Esophagus muscularis mucosa (tissue), 4 donors: ENCODE data around the gene LSM10. TPM values are rescaled to one million over a fixed set of nuclear protein-coding genes. Genes with fewer than 3 reads are reported as not detected.

Experiments used
- DNase-seq: peaks from one replicate; pipeline ENCODE4 v3.0.0-alpha.2; 2017; ENCODE audit errors: extremely low spot score
- H3K27ac ChIP-seq, 4 donors: fragments of 200-600 bp; sonication (generic); replicated peaks in 1 of 4; 1 replicate in 3 of 4; 2 replicates in 1 of 4; pipeline ENCODE4 v1.5.1; 2016 to 2019; ENCODE audit warnings: mild to moderate bottlenecking in 1 of 4
- H3K27me3 ChIP-seq, 4 donors: fragments of 200-600 bp; sonication (generic); one replicate each; pipeline versions ENCODE4 v1.5.1 to v1.6.0; 2016 to 2019
- H3K36me3 ChIP-seq, 4 donors: fragments of 200-600 bp; sonication (generic); one replicate each; pipeline ENCODE4 v1.5.1; 2016 to 2019
- H3K4me1 ChIP-seq, 4 donors: fragments of 200-600 bp; sonication (generic); one replicate each; pipeline ENCODE4 v1.5.1; 2016 to 2019
- H3K4me3 ChIP-seq, 4 donors: fragments of 200-600 bp; sonication (generic); 1 replicate in 2 of 4; 2 replicates in 2 of 4; pipeline ENCODE4 v1.5.1; 2016 to 2019; ENCODE audit warnings: mild to moderate bottlenecking in 4 of 4, moderate library complexity in 1 of 4
- H3K9me3 ChIP-seq, 4 donors: fragments of 200-600 bp; sonication (generic); 1 replicate in 3 of 4; 2 replicates in 1 of 4; pipeline ENCODE4 v1.5.1; 2016 to 2019
- EP300 ChIP-seq: sonication (generic); formaldehyde crosslinking; IDR thresholded peaks from one replicate; pipeline ENCODE4 v1.6.1; 2017; ENCODE audit warnings: antibody characterized with exemption
- POLR2A ChIP-seq: fragments of 450-650 bp; IDR thresholded peaks from one replicate; pipeline ENCODE4 v1.6.1; 2017; ENCODE audit warnings: antibody characterized with exemption, moderate library complexity, mild to moderate bottlenecking, low read depth
- POLR2AphosphoS5 ChIP-seq, 2 donors: sonication (generic); formaldehyde crosslinking; IDR thresholded peaks; one replicate each; pipeline ENCODE4 v1.6.1; 2017; ENCODE audit warnings: antibody characterized with exemption in 2 of 2
- WGBS: methylation state at CpG from one replicate; pipeline ENCODE4 v1.1.5; 2018; 5-methylcytosine and 5-hydroxymethylcytosine counted together
- intact Hi-C: fragments of 100-400 bp; cut with DNase I; formaldehyde crosslinking; loops from one replicate; pipeline ENCODE4 v1.15.1; 2023
- total RNA-seq, 4 donors: library from RNA; depleted of rRNA; stranded (reverse); fragments of >200 nt; gene quantifications; one replicate each; pipeline versions ENCODE4 v1.1.0 to v1.2.1, GENCODE V29; 2016
- TF ChIP-seq, protein P1 (sequence below), 3 experiments: fragments of 200-600 bp in 2 of 3; fragments of 450-650 bp in 1 of 3; sonication (generic) in 2 of 3; IDR thresholded peaks; one replicate each; pipeline ENCODE4 v1.5.1; 2017 to 2019; ENCODE audit warnings: antibody characterized with exemption in 3 of 3, mild to moderate bottlenecking in 2 of 3, moderate library complexity in 1 of 3

Gene LSM10
- total RNA-seq, 4 donors from 2014 or later: 42.2 to 64.5 (median 59.5) TPM

DNA sequence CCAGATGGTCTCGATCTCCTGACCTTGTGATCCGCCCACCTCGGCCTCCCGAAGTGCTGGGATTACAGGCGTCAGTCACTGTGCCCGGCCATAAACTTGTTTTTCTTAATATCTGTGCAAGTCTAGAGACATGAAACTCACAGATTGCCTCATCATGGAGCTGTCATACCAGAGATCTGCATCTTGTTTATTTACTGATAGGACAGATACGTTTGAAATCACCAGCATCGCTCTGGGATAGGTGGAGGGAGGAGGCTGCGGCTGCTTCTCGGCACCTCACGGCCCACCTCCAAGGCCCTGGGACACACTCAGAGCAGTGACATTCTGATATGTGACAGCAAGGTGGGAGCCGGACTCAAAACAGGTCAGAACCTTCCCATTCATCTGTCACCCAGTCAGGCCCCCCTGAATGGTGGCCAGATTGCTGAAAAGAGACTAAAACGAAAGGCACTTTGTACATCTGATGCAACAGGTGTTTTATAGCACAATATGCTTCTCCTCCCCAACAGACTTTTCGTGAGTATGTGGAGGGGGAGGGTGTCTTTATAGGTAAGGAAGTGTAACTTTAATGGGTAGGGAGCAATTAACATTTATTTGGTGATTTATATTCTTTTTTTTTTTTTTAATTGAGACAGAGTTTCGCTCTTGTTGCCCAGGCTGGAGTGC, 18.1 kb upstream of the LSM10 start:
- no peak for DNase-seq
- H3K27ac ChIP-seq: no peak overlapping the region
- no peak overlapping the region for H3K4me3 ChIP-seq
- WGBS: 83% methylated on average over 15 of the region's 15 CpGs
- no peaks in the 10 kb centered on the region for H3K27me3 ChIP-seq
- H3K36me3 ChIP-seq: peaks cover 0 to 23% (median 10%) of the 10 kb centered on the region in 4 donors
- peaks cover 0 to 14% (median 7%) of the 10 kb centered on the region in 4 donors for H3K4me1 ChIP-seq
- intact Hi-C loops: no loop called here
- TF ChIP-seq EP300: no peak
- TF ChIP-seq POLR2AphosphoS5 (IDR thresholded peaks at IDR 0.05): no peak
- TF ChIP-seq POLR2A: no peak
- TF ChIP-seq, protein P1, sequence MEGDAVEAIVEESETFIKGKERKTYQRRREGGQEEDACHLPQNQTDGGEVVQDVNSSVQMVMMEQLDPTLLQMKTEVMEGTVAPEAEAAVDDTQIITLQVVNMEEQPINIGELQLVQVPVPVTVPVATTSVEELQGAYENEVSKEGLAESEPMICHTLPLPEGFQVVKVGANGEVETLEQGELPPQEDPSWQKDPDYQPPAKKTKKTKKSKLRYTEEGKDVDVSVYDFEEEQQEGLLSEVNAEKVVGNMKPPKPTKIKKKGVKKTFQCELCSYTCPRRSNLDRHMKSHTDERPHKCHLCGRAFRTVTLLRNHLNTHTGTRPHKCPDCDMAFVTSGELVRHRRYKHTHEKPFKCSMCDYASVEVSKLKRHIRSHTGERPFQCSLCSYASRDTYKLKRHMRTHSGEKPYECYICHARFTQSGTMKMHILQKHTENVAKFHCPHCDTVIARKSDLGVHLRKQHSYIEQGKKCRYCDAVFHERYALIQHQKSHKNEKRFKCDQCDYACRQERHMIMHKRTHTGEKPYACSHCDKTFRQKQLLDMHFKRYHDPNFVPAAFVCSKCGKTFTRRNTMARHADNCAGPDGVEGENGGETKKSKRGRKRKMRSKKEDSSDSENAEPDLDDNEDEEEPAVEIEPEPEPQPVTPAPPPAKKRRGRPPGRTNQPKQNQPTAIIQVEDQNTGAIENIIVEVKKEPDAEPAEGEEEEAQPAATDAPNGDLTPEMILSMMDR (IDR thresholded peaks at IDR 0.05): no peak
- H3K9me3 ChIP-seq: no peaks in the 10 kb centered on the region

DNA sequence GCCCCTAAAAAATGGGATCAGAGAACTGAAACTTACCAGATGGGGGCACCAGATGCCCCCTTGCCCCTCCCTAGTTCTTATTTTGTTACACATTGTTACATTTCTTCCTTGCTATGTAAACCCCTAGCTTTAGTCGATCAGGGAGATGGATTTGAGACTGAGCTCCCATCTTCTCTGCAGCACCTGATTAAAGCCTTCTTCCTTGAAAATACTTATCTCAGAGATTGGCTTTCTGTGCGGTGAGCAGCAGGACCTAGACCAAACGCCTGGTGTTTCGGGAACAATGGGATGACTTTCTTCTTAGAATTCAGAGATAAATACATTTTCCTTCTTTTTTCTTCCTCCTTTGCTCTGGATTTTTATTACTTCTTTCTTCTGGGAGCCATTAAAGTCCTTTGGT, 16.7 kb upstream of the LSM10 start:
- Histone ChIP-seq H3K9me3 (no peaks in the 10 kb centered on the region), H3K27me3 (no peaks in the 10 kb centered on the region), H3K36me3 (peaks cover 0 to 23% (median 10%) of the 10 kb centered on the region in 4 donors), H3K27ac (no peak overlapping the region), H3K4me1 (peaks cover 0 to under 1% (median 0%) of the 10 kb centered on the region in 4 donors), H3K4me3 (no peak overlapping the region)
- DNase-seq: no peak
- TF ChIP-seq, protein P1 (IDR thresholded peaks at IDR 0.05): no peak
- no peak for TF ChIP-seq POLR2A
- TF ChIP-seq EP300: no peak
- no peak for TF ChIP-seq POLR2AphosphoS5 (IDR thresholded peaks at IDR 0.05)
- intact Hi-C loops: no loop called here
- WGBS: 91% methylated on average over 4 of the region's 4 CpGs

DNA sequence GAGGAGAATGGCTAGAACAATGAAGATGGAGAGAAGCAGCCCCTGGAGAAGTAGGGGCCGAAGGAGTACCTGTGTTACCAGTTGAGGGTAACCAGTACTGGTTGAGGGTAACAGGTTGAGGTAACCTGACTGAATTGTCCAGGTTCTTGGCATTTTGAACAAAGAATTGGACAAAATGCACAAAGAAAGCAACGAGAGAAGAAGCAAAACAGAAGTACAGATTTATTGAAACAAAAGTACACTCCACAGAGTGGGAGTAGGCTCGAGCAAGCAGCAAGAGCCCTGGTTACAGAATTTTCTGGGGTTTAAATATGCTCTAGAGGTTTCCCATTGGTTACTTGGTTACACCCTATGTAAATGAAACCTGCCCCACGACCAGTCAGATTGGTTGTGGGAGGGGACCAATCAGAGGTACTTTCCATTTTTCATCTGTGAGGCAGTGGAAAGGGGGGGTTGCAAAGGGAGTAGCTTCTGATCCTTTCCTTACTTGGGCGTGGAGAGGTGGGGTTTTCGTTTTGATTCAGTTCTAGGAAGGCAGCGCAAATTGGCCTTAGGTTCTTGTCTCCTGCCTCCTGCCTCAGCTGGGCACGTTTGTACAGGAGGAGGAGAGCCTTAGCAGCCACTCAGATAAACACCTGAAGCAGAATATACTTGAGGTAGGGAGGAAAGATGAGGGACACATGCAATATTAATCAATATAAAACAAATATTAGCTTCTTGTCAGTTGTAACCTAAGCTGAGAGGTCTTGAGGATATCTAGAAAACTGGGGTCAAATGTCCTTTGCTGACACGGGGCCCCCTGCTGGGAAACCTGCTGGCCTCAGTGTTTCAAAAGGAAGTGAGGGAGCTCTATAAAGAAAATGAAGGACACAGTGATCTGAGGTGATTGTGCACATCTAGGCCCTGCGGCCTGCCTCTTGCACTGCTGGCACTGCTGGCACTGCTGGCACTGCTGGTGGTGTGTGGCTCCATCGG, 14.3 kb upstream of the LSM10 start:
- no peaks in the 10 kb centered on the region for H3K4me1 ChIP-seq
- WGBS: 68% methylated on average over 11 of the region's 11 CpGs
- intact Hi-C loops: no loop called here
- no peak overlapping the region for H3K4me3 ChIP-seq
- H3K27ac ChIP-seq: no peak overlapping the region
- DNase-seq: no peak
- TF ChIP-seq EP300 (no peak), POLR2A (no peak), POLR2AphosphoS5 (IDR thresholded peaks at IDR 0.05) (no peak)
- TF ChIP-seq, protein P1 (IDR thresholded peaks at IDR 0.05): no peak
- H3K36me3 ChIP-seq: peaks cover 0 to 4% (median 0%) of the 10 kb centered on the region in 4 donors
- no peaks in the 10 kb centered on the region for H3K27me3 ChIP-seq
- H3K9me3 ChIP-seq: no peaks in the 10 kb centered on the region

DNA sequence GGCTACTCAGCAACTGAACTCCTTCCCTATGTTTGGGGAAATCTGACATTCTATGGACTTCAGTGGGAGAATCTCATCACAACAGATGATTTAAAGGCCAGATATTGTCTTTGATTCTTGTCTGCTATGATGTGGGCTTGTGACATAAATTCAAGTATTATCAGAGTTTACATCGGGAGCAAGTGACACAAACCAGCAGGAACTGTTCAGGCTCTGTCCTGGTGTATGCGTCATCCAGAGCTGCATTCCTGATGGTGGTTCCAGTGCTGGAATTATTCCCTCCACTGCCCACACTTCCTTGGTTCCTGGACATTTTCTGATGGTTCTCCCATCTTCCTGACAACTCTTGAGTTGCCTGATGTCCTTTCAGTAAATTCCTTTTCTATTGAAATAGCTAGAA, 10.8 kb upstream of the LSM10 start:
- H3K27me3 ChIP-seq: no peaks in the 10 kb centered on the region
- 76% methylated on average over 2 of the region's 2 CpGs for WGBS
- no peak overlapping the region for H3K27ac ChIP-seq
- no peak overlapping the region for H3K4me3 ChIP-seq
- DNase-seq: no peak
- intact Hi-C loops: no loop called here
- no peaks in the 10 kb centered on the region for H3K9me3 ChIP-seq
- no peaks in the 10 kb centered on the region for H3K4me1 ChIP-seq
- TF ChIP-seq EP300 (no peak), POLR2AphosphoS5 (IDR thresholded peaks at IDR 0.05) (no peak), POLR2A (no peak)
- TF ChIP-seq, protein P1 (IDR thresholded peaks at IDR 0.05): no peak
- H3K36me3 ChIP-seq: no peaks in the 10 kb centered on the region
